K562 (cell line): ENCODE data around the gene KBTBD12.

Experiments used
- EP300 ChIP-seq: IDR thresholded peaks from 2 replicates; pipeline ENCODE4 v1.6.1; 2012; ENCODE audit warnings: low read length, improper control_type of control experiment
- GABPB1 ChIP-seq: sonication (generic); formaldehyde crosslinking; IDR thresholded peaks from 2 replicates; pipeline ENCODE4 v1.8.0; 2022; ENCODE audit warnings: mild to moderate bottlenecking, missing genetic modification reagents
- GATAD2B ChIP-seq: fragments of 450-650 bp; IDR thresholded peaks from 2 replicates; pipeline ENCODE4 v1.6.1; 2017; ENCODE audit warnings: mild to moderate bottlenecking, borderline replicate concordance
- TCF3 ChIP-seq: sonication (generic); formaldehyde crosslinking; IDR thresholded peaks from 2 replicates; pipeline ENCODE4 v1.4.0; 2020; ENCODE audit warnings: mild to moderate bottlenecking, missing genetic modification reagents
- TF ChIP-seq, protein P1 (sequence below), 3 experiments: IDR thresholded peaks in 2 of 3; conservative IDR thresholded peaks in 1 of 3; 2 replicates each; pipeline ENCODE4 v1.5.1; 2011 to 2012; ENCODE audit warnings: low read length in 3 of 3, mild to moderate bottlenecking in 3 of 3, control low read depth in 2 of 3, improper control_type of control experiment in 1 of 3, inconsistent platforms in 1 of 3, low read depth in 1 of 3, mixed read lengths in 1 of 3, moderate library complexity in 1 of 3; ENCODE audit not compliant: insufficient read depth in 2 of 3

DNA sequence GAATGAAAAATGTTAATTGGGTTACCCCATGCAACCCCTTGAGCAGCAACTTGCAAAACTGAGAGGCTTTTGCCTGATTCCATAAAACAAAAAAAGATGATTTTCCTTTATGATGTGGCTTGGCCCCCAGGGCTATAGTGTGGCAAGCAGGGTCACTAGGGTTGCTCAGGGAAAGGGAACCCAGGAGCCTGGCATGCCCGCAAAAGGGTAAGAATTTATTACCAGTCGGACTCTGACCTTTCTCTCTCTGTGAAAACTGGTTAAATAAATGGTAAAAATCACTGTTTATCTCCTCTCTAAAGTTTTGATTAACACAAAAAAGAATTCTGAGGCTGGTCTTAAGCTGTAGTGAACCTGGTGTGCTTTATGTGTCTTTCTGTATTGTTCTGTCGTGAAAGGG, 99.5 kb downstream of the KBTBD12 start:
- TF ChIP-seq, protein P1, sequence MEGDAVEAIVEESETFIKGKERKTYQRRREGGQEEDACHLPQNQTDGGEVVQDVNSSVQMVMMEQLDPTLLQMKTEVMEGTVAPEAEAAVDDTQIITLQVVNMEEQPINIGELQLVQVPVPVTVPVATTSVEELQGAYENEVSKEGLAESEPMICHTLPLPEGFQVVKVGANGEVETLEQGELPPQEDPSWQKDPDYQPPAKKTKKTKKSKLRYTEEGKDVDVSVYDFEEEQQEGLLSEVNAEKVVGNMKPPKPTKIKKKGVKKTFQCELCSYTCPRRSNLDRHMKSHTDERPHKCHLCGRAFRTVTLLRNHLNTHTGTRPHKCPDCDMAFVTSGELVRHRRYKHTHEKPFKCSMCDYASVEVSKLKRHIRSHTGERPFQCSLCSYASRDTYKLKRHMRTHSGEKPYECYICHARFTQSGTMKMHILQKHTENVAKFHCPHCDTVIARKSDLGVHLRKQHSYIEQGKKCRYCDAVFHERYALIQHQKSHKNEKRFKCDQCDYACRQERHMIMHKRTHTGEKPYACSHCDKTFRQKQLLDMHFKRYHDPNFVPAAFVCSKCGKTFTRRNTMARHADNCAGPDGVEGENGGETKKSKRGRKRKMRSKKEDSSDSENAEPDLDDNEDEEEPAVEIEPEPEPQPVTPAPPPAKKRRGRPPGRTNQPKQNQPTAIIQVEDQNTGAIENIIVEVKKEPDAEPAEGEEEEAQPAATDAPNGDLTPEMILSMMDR (IDR thresholded peaks at IDR 0.05 in 2 of 3, conservative IDR thresholded peaks at IDR 0.05 in 1 of 3; ENCODE audit: insufficient read depth in 2 of 3, low read depth in 1 of 3, low read length in 3 of 3), result no peak
- TF ChIP-seq GABPB1, result no peak
- TF ChIP-seq EP300, result no peak
- no peak for TF ChIP-seq TCF3
- no peak for TF ChIP-seq GATAD2B
